Measurements from ENCODE around the gene HNRNPA2B1.
A peak's percentile ranks its signal among the peaks of the same experiment; 100 is the strongest.
"Not testable (repeated sequence)": the region's sequence is repeated elsewhere in the genome, so short reads cannot be mapped to it uniquely, and the experiment has no call there.

Gene HNRNPA2B1

GRCh38 chr7:26157520-26158105, 42.9 kb downstream of the HNRNPA2B1 start:
- H3K27ac Mint-ChIP-seq, result peak overlapping the region; percentile 82
- CTCF ChIA-PET, result interaction anchor here (0.7 to 1.5 kb wide), 3 partner anchors 17 to 67 kb away, joined by 3 to 5 read pairs (median 4); no protein-coding TSS in a partner anchor
- H3K4me3 Mint-ChIP-seq, result no peak overlapping the region
- H3K36me3 Mint-ChIP-seq, result peaks cover 17% of the 10 kb centered on the region
- no peaks in the 10 kb centered on the region for H3K9me3 Mint-ChIP-seq
- no peaks in the 10 kb centered on the region for H3K27me3 Mint-ChIP-seq
- peaks cover 74% of the 10 kb centered on the region for H3K4me1 Mint-ChIP-seq
- no peak for DNase-seq

DNA sequence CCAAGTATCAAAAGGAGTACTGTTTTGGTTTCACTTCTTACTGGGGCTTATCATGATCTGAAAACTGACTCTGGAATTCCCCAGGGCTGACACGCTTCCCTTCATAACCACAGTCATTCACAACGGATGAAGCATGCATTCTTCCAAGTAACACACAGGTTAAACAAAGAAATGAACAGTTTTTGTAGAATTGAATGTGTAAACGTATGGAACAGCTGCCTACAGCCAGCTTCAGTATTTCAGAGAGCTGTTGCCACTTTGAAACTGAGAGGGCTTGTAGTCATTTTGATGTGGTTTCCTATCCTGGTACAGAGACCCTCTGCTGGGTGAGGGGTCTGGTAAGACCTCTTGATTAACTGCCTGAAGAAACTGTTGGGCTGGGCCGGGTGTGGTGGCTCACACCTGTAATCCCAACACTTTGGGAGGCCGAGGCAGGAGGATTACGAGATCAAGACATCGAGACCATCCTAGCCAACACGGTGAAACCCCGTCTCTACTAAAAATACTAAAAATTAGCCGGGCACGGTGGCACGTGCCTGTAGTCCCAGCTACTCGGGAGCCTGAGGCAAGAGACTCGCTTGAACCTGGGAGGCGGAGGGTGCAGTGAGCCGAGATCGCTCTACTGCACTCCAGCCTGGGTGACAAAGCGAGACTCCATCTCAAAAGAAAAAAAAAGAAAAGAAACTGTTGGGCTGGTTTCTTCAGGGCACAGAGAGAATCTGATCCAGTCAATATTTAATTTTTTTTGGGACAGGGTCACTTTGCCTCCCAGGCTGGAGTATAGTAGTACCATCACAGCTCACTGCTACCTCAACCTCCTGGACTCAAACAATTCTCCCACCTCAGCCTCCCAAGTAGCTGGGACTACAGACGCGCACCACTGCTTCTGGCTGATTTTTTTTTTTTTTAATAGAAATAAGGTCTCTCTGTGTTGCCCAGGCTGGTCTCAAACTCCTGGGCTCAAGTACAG, 43.8 kb downstream of the HNRNPA2B1 start:
- H3K9me3 Mint-ChIP-seq, result no peaks in the 10 kb centered on the region
- peaks cover 17% of the 10 kb centered on the region for H3K36me3 Mint-ChIP-seq
- peaks cover 76% of the 10 kb centered on the region for H3K4me1 Mint-ChIP-seq
- H3K27me3 Mint-ChIP-seq, result peaks cover 2% of the 10 kb centered on the region
- H3K27ac Mint-ChIP-seq, result peak overlapping the region; percentile 85
- peak overlapping the region; percentile 41 for H3K4me3 Mint-ChIP-seq
- CTCF ChIA-PET, result interaction anchor here (0.9 to 1.5 kb wide), 4 partner anchors 18 to 213 kb away, joined by 3 to 5 read pairs (median 4); no protein-coding TSS in a partner anchor
- DNase-seq, result peak; percentile 52

GRCh38 chr7:26155531-26156375, 44.8 kb downstream of the HNRNPA2B1 start:
- peaks cover 83% of the 10 kb centered on the region for H3K4me1 Mint-ChIP-seq
- H3K27ac Mint-ChIP-seq, result peak overlapping the region; percentile 85
- peaks cover 5% of the 10 kb centered on the region for H3K27me3 Mint-ChIP-seq
- DNase-seq, result no peak
- H3K4me3 Mint-ChIP-seq, result peak overlapping the region; percentile 41
- H3K9me3 Mint-ChIP-seq, result no peaks in the 10 kb centered on the region
- H3K36me3 Mint-ChIP-seq, result peaks cover 14% of the 10 kb centered on the region
- CTCF ChIA-PET, result interaction anchor here (0.6 to 1.5 kb wide), 9 partner anchors 33 to 263 kb away, joined by 3 to 4 read pairs (median 3); no protein-coding TSS in a partner anchor

- H3K9me3 Mint-ChIP-seq, result no peaks in the 10 kb centered on the region
- peak overlapping the region; percentile 96 for H3K4me3 Mint-ChIP-seq
- H3K36me3 Mint-ChIP-seq, result peaks cover 14% of the 10 kb centered on the region
- H3K4me1 Mint-ChIP-seq, result peaks cover 78% of the 10 kb centered on the region
- DNase-seq, result peak; percentile 39
- CTCF ChIA-PET, result interaction anchor here (0.9 to 1.9 kb wide), 4 partner anchors 34 to 71 kb away, joined by 3 to 4 read pairs (median 4); no protein-coding TSS in a partner anchor
- peaks cover 10% of the 10 kb centered on the region for H3K27me3 Mint-ChIP-seq
- H3K27ac Mint-ChIP-seq, result peak overlapping the region; percentile 86
These were observed 46.4 kb downstream of the HNRNPA2B1 start for GRCh38 chr7:26153823-26154783.

- peak; percentile 32 for DNase-seq
- CTCF ChIA-PET, result interaction anchor here (1.9 kb wide), 1 partner anchor 61 kb away, joined by 4 read pairs; no protein-coding TSS in a partner anchor
- H3K4me1 Mint-ChIP-seq, result peaks cover 70% of the 10 kb centered on the region
These were observed 47.2 kb downstream of the HNRNPA2B1 start for GRCh38 chr7:26153241-26153822.

GRCh38 chr7:26152782-26153240, 47.7 kb downstream of the HNRNPA2B1 start:
- CTCF ChIA-PET, result interaction anchor here (1.1 to 3.1 kb wide), 5 partner anchors 9 to 260 kb away, joined by 3 to 29 read pairs (median 4); no protein-coding TSS in a partner anchor
- H3K4me1 Mint-ChIP-seq, result peaks cover 65% of the 10 kb centered on the region
- H3K4me3 Mint-ChIP-seq, result peak overlapping the region; percentile 96
- H3K9me3 Mint-ChIP-seq, H3K36me3 Mint-ChIP-seq: not testable (repeated sequence)
- H3K27ac Mint-ChIP-seq, result peak overlapping the region; percentile 86
- peaks cover 13% of the 10 kb centered on the region for H3K27me3 Mint-ChIP-seq
- DNase-seq, result peak; percentile 52

More at GRCh38 chr7:26153241-26153822, 47.2 kb downstream of the HNRNPA2B1 start:
- H3K4me3 Mint-ChIP-seq, result peak overlapping the region; percentile 96
- peak overlapping the region; percentile 86 for H3K27ac Mint-ChIP-seq
- no peaks in the 10 kb centered on the region for H3K9me3 Mint-ChIP-seq
- peaks cover 13% of the 10 kb centered on the region for H3K27me3 Mint-ChIP-seq
- H3K36me3 Mint-ChIP-seq, result peaks cover 11% of the 10 kb centered on the region

DNA sequence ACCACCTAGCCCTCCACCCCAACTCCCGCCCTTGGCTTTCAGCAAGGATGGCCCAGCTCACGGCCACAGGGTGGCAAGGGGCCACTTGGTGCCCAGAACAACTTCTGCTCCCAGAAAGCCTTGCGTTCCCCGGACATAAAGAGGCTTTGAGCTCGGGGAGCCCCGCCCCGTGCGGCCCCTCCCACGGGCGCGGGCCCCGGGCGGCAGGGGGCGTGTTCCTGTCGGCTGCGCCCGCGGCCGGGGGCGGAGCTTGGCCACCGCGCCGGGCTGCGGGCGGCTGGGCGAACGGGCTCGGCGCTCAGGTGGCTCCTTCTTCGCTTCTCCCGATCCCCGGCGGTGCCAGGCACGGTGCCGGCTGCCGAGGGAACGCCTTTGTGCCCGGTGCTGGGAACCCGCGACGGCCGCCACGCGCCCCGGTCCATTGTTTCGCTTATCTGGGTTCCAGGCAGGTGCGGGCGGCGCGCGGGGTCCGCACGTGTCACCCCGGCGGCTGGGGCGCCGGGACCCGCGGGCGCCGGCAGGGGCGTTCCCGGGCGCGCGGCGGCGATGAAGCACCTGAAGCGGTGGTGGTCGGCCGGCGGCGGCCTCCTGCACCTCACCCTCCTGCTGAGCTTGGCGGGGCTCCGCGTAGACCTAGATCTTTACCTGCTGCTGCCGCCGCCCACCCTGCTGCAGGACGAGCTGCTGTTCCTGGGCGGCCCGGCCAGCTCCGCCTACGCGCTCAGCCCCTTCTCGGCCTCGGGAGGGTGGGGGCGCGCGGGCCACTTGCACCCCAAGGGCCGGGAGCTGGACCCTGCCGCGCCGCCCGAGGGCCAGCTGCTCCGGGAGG, 48.4 kb downstream of the HNRNPA2B1 start, which contains the start of gene NFE2L3:
NFE2L3 (plus strand) TSS at position 246 of the 829 bp plus-strand sequence; CDS start at position 547, 301 bp downstream.
- Mint-ChIP-seq H3K36me3 (peaks cover 8% of the 10 kb centered on the region), H3K4me1 (peaks cover 59% of the 10 kb centered on the region), H3K9me3 (no peaks in the 10 kb centered on the region), H3K27me3 (peaks cover 13% of the 10 kb centered on the region), H3K4me3 (peak within 1 kb of the TSS; percentile 96), H3K27ac (peak within 1 kb of the TSS; percentile 95)
- DNase-seq, result peak; percentile 88
- CTCF ChIA-PET, result interaction anchor here (1.1 to 3.1 kb wide), 6 partner anchors 9 to 260 kb away, joined by 3 to 29 read pairs (median 4); no protein-coding TSS in a partner anchor

- Mint-ChIP-seq H3K4me3 (peak overlapping the region; percentile 83), H3K27me3 (peaks cover 13% of the 10 kb centered on the region), H3K9me3 (no peaks in the 10 kb centered on the region), H3K4me1 (peaks cover 53% of the 10 kb centered on the region), H3K27ac (peak overlapping the region; percentile 95), H3K36me3 (peaks cover 8% of the 10 kb centered on the region)
- DNase-seq, result no peak
- CTCF ChIA-PET, result interaction anchor here (1.2 to 3.1 kb wide), 5 partner anchors 10 to 213 kb away, joined by 3 to 29 read pairs (median 4); no protein-coding TSS in a partner anchor
These were observed 48.9 kb downstream of the HNRNPA2B1 start for GRCh38 chr7:26151650-26151952.

DNA sequence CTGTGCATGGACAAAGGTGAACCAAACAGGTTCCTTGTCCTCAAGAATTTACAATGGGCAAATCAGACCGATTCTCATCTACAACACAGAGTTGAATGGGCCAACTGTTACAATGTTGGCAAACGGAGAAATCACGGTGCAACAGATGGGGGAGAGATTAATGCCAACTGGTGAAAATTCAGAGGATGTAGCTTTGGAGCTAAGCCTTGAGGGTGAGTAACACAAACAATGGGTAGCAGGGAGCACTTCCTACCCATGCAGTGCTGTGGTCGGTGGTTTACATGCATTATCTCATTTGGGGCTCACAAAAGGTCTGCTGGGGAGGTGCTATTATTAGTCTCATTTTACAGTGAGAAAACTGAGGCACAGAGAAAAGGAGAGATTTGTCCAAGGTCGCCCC, 49.5 kb downstream of the HNRNPA2B1 start:
- CTCF ChIA-PET, result interaction anchor here (0.7 to 3.1 kb wide), 4 partner anchors 11 to 88 kb away, joined by 3 to 29 read pairs (median 3); no protein-coding TSS in a partner anchor
- Mint-ChIP-seq H3K27me3 (peaks cover 13% of the 10 kb centered on the region), H3K4me3 (peak overlapping the region; percentile 83), H3K27ac (peak overlapping the region; percentile 95), H3K9me3 (no peaks in the 10 kb centered on the region), H3K36me3 (peaks cover 8% of the 10 kb centered on the region), H3K4me1 (peaks cover 48% of the 10 kb centered on the region)
- peak; percentile 38 for DNase-seq

DNA sequence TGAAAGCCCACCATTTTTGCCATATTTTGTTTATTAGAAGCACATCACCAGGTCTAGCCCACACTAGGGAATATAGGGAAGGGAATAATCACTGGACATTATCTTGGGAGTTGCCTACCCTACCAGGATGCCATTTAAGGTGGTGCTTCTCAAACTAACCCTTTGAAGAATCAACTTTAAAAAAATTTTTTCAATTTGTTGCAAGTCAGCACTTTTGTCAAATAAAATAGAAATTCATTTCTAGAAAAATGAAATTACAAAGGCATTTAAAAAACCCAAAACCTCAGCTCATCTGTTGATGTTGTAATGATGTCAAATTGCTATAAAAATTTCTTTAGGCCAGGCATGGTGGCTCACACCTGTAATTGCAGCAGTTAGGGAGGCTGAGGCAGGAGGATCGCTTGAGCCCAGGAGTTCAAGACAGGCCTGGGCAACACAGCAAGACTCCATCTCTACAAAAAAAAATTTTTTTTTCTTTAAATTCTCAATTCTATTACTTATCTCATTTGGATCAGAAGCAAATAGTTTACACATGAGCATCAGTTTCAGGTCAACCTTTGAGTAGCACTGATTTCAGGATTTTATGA, 51.1 kb downstream of the HNRNPA2B1 start:
- Mint-ChIP-seq H3K27ac (no peak overlapping the region), H3K27me3 (peaks cover 16% of the 10 kb centered on the region), H3K9me3 (no peaks in the 10 kb centered on the region), H3K36me3 (peaks cover 8% of the 10 kb centered on the region), H3K4me1 (peaks cover 32% of the 10 kb centered on the region), H3K4me3 (no peak overlapping the region)
- CTCF ChIA-PET, result interaction anchor here (0.7 kb wide), 1 partner anchor 30 kb away, joined by 3 read pairs; no protein-coding TSS in a partner anchor
- no peak for DNase-seq

DNA sequence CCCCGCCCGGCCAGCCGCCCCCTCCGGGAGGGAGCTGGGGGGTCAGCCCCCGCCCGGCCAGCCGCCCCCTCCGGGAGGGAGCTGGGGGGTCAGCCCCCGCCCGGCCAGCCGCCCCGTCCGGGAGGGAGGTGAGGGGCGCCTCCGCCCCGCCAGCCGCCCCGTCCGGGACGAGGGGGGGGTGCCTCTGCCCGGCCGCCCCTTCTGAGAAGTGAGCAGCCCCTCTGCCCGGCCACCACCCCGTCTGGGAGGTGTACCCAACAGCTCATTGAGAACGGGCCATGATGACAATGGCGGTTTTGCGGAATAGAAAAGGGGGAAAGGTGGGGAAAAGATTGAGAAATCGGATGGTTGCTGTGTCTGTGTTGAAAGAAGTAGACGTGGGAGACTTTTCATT, 52.2 kb downstream of the HNRNPA2B1 start:
- H3K9me3 Mint-ChIP-seq, CTCF ChIA-PET, H3K27ac Mint-ChIP-seq, H3K36me3 Mint-ChIP-seq, H3K4me3 Mint-ChIP-seq, DNase-seq: not testable (repeated sequence)
- Mint-ChIP-seq H3K4me1 (peaks cover 20% of the 10 kb centered on the region), H3K27me3 (peaks cover 23% of the 10 kb centered on the region)
